Activated T-cell treated with anti-CD3 and anti-CD28 coated beads, Interleukin-2, amount 50 U/mL, for 48 hours (primary cell): Measurements from ENCODE around the gene IFNL3.
"Not testable (repeated sequence)": the region's sequence is repeated elsewhere in the genome, so short reads cannot be mapped to it uniquely, and the experiment has no call there.

Experiments
- DNase-seq, 2 experiments: peaks; one replicate each; pipeline ENCODE4 v3.0.0-alpha.2; 2020

Gene IFNL3

DNA sequence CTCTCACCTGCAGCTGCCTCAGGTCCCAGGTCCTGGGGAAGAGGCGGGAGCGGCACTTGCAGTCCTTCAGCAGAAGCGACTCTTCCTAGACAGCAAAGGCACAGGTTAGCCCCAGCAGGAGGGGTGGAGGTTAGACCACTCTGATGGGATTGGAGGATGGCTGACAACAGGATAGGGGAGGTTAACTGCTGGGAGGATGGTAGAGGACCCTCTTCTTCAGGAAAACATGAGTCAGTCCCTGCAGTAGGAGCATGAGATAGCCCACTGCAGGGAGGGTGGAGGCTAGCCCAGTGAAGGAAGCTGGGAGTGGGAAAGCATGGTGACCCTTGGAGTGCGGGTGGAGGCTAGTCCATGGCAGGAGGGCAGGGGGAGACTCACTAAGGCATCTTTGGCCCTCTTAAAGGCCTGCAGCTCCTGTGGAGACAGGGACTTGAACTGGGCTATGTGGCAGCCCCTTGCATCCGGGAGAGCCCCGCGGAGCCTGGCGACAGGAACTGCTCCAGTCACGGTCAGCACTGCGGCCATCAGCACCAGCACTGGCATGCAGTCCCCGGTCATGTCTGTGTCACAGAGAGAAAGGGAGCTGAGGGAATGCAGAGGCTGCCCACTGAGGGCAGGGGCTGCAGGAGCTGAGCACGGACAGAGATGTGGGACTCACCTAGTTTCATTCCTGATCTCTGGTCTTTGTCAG lies at the start of gene IFNL3:
Gene IFNL3, minus strand, starts transcription at position 597 of the 691 bp plus-strand sequence. Its CDS starts 39 bp downstream, at position 558.
- DNase-seq: not testable (repeated sequence)

DNA sequence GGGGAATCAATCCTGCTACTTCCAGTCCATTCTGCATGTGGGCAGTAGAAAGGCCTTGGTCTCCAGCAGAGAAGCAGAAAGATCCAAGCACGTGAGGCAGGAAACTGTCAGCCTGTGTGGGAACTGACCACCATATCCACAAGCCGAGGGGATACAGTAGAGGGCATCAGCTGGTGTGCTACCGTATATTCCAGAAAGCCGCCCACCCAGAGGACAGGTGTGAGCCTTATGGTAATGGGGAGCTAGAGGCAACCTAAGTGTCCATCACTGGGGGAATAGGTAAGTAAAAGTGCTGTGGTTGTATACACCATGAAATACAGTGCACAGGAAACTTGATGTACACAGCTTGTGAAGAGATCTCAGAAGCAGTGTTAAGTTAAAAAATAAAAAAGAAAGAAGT lies 48.6 kb upstream of the IFNL3 start:
- DNase-seq: no peak

DNA sequence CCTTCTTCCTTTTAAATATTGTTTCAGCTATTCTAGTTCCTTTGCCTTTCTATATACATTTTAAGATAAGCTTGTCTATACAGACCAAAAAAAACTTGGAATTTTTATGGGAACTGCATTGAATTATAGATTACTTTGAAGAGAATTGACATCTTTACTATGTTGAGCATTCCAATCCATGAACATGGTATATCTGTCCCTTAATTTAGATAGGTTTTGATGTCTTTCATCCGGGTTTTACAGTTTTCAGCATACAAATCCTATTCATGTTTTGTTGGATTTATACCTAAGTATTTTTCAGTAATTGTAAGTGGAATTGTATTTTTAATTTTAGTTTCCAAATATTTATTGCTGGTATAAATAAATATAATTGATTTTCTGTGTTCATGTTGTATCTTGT lies 39.2 kb upstream of the IFNL3 start:
- DNase-seq: no peak

DNA sequence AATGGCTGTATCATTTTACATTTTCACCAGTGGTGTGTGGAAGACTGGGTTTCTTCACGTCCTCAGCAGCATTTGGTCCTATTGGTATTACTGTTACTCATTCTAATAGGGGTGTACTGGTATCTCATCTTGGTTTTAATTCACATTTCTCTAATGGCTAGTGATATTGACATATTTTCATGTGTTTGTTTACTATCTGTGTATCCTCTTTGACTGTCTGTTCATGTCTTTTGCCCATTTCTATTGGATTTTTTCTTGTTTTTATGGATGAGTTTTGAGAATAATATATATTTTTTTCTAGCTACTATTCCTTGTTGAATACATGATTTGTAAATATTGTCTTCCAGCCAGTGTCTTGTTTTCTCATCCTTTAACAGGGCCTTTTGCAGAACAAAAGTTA lies 37.2 kb upstream of the IFNL3 start:
- no peak for DNase-seq

DNA sequence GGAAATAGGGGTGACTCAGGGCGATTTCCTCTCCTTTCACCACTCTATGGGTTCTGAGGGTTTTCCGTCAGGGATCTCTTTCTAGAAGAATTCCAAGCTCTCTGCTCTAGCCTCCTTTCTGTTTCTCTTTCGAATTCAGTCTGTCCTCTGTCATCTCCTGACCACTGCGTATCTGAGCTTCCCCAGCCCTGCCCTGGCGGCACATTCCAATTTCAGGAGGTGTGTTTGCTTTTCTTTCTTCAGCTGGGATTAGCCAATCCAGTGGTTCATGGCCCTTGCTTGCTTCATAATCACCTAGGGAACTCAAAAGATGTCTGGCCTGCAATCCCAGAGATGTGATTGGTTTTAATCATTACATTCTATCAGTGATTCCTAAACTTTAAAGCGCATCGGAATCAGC lies 32.8 kb upstream of the IFNL3 start:
- no peak for DNase-seq

DNA sequence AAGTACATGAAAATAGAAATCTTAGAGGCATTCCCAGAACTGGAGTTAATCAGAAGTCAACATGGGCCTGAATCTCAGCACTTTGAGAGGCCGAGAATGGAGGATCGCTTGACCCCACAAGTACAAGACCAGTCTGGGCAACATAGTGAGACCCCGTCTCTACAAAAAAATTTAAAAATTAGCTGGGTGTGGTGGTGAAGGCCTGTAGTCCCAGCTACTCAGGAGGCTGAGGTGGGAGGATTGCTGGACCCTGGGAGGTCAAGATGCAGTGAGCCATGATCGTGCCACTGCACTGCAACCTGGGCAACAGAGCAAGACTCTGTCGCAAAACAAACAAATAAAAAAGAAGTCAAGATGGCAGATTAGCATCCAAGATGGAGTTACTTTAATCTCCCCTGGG lies 31.9 kb upstream of the IFNL3 start:
- DNase-seq: no peak

DNA sequence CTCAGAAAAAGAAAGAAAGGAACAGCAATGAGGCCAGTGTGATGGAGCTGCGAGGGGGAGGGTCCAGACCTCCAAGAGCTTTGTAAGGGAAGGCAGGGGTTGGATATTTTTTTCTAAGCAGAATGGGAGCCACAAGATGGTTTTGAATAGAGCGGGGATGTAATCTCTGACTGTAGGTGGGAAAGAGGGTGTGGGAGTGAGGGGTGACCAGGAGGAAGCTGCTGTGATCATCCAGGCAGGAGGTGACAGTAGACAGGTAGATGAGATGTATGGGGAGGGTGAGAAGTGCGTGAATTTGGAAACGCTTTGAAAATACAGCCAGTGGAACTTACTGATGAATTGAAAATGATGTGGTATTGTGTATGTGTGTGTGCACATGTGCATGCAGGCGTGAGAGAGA lies 30.8 kb upstream of the IFNL3 start:
- no peak for DNase-seq

DNA sequence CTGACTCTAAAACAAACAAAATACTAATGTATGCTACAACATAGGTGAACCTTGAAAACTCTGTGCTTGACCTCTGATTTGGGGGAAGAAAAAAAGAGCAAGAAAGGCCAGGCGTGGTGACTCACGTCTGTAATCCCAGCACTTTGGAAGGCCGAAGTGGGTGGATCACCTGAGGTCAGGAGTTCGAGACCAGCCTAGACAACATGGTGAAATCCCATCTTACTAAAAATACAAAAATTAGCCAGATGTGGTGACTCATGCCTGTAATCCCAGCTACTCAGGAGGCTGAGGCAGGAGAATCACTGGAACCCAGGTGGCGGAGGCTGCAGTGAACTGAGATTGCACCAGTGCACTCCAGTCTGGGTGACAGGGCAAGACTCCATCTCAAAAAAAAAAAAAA lies 29.1 kb upstream of the IFNL3 start:
- DNase-seq: not testable (repeated sequence)

DNA sequence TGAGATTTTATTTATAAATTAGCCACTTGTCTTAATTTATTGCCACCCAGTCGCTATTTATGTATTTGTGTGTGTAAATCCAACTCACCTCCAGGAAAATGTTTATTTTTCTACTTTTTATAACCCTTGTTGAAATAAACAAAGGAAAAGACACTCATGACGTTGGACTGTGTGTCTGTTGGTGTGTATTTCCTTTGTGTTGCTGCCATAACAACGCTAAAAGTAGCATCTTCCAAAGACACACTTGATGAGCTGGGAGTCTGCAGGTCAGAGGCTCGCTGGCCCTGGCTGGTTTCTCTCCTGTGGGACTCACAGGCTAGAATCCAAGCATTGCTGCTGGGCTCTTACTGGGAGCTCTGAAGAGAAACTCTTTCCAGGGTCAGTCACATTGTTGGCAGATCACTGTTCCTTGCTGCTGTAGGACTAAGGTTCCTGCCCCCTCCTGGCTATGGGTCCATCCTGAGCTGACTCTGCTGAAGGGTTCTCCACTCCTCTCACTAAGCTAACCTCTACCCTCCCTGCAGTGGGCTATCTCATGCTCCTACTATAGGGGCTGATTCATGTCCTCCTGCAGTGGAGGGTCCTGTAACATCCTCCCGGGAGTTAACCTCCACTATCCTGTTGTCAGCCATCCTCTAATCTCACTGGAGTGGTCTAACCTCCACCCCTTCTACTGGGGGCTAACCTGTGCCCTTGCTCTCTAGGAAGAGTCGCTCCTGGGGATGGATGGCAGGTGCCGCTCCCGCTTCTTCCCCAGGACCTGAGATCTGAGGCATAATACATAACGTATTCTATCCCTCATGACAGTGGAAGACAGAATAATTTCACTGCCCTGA lies 25.4 kb upstream of the IFNL3 start:
- DNase-seq: no peak

DNA sequence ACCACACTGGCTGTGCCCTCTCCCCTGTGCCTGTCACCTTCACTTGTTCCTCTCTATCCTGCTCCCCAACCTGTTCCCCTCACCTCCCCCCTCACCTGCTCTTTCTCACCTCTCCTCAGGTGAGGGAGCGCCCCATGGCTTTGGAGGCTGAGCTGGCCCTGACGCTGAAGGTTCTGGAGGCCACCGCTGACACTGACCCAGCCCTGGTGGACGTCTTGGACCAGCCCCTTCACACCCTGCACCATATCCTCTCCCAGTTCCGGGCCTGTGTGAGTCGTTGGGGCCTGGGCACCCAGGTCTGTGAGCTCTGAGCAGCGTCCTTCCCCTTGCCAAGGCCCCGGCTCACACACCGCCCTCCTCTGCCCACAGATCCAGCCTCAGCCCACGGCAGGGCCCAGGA lies 24.6 kb upstream of the IFNL3 start:
- not testable (repeated sequence) for DNase-seq

DNA sequence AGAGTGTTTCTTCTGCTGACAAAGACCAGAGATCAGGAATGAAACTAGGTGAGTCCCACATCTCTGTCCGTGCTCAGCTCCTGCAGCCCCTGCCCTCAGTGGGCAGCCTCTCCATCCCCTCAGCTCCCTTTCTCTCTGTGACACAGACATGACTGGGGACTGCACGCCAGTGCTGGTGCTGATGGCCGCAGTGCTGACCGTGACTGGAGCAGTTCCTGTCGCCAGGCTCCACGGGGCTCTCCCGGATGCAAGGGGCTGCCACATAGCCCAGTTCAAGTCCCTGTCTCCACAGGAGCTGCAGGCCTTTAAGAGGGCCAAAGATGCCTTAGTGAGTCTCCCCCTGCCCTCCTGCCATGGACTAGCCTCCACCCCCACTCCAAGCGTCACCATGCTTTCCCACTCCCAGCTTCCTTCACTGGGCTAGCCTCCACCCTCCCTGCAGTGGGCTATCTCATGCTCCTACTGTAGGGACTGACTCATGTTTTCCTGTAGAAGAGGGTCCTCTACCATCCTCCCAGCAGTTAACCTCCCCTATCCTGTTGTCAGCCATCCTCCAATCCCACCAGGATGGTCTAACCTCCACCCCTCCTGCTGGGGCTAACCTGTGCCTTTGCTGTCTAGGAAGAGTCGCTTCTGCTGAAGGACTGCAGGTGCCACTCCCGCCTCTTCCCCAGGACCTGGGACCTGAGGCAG lies 23.9 kb upstream of the IFNL3 start:
- DNase-seq: not testable (repeated sequence)

DNA sequence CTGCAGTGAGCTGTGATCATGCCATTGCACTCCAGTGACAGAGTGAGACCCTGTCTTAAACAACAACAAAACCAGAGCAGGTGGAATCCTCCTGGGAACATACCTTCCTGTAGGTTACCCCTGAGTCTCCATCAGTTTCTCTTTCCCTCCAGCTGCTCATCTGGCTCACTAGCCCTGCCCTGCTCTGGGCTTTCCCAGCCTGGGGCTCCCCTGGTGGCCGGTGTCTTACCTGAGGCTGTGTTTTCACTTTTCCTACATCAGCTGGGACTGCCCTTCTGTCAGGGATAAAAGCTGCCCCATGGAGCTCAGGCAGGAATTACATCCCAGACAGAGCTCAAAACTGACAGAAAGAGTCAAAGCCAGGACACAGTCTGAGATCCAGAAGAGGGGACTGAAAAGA lies 23.3 kb upstream of the IFNL3 start, which contains the start of gene IFNL2:
Gene IFNL2, plus strand, starts transcription at position 312 of the 400 bp plus-strand sequence. CDS start 173 bp downstream, outside the sequence.
- not testable (repeated sequence) for DNase-seq

DNA sequence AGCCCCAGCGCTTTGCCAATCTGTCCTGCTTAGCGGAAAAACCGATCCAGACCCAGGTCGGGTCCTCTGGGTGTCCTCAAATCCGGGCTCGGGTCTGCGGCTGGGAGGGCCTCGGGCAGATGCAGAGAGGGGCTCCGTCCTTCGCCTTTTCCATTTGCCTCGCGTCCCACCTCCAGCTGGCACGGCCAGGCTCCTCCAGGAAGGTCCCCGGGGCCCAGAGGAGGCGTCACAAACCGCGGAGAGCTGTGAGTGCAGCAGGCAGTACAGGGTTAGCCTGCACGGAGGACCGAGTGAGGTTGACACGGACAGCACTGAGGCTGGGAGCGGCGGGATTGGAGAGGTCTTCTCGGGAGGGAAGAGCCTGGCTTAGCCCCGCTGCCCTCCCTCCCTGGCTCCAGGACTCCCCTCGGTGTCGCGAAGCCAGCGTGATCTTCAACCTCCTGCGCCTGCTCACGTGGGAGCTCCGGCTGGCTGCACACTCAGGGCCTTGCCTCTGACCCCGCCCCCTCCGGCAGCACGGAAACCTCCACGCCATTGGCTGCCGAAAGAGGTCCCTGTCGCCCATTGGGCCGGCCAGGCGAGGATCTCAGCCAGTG lies 20.6 kb upstream of the IFNL3 start:
- peak; percentile 24 to 31 for DNase-seq

DNA sequence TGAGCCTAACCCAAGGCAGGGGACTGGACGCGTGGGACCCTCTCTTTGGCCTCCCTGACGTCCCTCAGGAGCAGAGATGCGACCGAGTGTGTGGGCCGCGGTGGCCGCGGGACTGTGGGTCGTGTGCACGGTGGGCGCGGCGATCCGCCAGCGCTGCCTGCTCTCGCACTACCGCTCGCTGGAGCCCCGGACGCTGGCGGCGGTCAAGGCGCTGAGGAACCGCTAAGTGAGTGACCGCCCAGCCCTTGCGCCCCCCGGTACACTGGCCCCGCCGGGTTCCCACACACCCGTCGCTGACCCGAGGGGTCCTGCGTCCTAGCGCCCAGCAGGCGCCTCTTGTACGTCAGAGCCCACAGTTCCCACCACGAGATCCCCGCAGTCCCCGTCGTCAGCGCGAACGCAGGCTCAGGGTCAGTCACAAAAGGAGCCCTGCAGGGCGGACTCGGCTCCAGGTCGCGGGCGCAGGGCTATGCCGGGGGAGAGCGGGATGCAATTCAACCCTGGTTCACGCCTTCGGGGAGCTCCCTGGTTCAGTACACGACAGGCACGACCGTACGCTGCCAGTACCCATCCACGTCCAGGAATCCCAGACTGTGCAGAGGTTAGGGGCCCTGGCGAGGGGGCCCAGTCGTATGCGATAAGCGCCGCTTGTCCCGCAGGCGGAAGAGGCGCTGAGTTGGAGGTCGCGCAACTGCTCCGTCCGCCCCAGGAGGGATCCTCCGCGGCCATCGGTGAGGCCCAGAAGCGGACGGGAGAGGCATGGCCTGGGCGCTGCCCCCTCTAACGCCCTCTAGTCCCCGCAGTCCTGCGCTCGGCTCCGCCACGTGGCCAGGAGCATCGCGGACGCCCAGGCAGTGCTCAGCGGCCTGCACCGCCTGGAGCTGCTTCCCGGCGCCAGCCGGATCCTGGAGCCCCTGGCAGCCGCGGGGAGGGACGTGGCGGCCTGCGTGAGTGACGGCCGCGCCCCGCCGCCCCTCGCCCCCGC lies 19.8 kb upstream of the IFNL3 start:
- DNase-seq: peak in 1 of 2 experiments; percentile 28

DNA sequence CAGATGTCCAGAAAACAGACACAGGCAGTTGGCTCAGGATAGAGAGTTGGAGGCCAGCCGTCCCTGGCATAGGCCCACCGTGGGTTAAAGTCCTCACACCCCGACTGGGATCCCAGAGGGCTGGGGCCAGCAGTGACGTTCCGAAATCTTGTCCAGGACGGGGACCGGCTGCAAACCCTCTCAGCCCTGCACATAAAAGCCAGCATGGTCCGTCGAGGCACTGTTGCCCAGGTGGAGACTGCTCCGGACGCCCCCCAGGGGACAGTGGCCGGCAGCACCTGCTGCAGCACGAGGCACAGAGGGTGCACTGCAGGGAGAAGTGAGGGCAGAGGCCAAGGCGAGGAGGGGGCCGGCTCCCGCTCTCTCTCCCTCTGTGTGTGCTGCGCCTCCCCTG lies 19.1 kb upstream of the IFNL3 start:
- no peak for DNase-seq

DNA sequence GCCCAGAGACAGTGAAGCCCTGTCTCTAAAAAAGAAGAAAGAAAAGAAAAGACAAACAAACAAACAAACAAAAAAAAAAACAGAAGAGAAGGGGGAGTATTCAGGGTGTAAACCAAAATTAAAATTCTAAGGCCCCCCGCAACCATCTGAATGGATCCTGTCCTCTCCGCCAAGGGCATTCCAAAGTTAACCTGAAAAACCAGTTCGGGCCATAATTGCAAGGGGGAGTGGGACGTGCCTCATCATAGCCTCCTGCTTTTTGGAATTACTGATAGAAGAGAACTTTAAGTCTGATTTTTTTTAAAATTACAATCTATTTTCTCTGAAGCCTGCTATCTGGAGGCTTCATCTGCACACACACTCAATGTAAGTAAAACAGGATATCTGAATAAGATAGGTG lies 17.7 kb upstream of the IFNL3 start:
- DNase-seq: no peak

DNA sequence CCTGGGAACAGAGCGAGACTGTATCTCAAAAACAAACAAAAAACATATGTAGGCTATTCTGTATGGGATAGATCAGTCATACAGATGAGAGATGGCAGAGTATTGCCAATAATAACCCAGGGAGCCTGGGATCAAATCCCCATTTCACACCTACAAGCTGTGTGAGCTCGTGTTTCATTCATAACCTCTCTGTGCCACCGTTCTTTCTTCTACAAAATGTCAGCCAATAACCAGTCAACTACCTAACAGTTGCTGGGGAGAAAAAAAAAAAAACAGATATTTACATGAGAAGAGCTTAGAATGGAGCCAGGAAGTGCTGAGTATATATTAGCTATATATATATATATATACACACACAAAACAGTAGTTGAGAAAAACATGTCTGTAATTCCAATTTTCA lies 16.9 kb upstream of the IFNL3 start:
- no peak for DNase-seq

DNA sequence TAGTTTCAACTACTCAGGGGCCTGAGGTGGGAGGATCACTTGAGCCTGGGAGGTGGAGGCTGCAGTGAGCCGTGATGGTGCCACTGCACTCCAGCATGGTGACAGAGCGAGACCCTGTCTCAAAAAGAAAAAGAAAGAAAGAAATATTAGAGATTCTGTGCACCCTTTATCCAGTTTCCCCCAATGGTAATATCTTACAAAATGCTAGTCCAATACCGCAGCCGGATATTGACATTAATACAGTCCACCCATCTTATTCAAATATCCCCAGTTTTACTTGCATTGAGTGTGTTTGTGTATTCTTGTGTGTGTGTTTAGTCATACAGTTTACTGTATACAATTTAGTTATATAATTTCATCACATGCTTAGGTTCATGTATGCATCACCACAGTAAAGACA lies 12.4 kb upstream of the IFNL3 start:
- no peak for DNase-seq

DNA sequence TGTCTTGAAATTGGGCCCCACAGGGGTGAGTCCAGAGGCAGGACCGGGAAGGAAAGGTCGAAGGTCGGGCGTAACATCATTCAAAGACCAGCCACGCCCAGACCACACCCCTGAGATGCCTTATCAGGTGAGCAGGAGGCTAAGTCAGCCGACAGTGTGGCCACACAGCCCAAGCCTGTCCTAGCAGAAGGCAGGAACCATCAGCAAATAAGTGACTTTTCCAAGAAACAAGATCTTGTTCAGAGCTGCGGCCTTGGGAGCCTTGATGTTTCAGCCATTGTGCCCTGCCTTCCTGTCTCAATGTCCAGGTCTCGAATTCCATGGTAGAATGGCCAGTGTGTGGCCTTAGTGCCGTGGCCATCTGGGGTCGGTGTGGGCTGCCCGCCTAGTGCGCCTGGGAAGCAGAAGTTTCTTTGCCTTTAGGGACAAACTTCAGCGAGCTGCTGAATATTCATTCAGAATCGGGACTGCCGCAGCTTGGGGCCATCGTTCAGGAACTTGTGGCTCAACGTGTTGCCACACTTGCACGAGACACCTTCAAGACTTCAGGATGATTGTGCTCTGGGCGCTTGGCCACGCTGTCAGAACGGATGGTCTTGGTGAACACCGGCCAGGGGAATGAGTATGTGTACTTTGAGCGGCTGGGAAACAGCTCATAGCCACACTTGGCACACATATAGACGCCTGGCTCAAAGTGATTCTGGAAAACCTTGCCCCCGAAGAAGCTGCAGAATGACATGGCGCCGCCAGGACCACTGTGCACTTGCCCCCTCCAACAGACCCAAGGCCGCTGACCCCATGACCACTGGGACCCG lies 9.9 kb upstream of the IFNL3 start:
- DNase-seq: no peak

DNA sequence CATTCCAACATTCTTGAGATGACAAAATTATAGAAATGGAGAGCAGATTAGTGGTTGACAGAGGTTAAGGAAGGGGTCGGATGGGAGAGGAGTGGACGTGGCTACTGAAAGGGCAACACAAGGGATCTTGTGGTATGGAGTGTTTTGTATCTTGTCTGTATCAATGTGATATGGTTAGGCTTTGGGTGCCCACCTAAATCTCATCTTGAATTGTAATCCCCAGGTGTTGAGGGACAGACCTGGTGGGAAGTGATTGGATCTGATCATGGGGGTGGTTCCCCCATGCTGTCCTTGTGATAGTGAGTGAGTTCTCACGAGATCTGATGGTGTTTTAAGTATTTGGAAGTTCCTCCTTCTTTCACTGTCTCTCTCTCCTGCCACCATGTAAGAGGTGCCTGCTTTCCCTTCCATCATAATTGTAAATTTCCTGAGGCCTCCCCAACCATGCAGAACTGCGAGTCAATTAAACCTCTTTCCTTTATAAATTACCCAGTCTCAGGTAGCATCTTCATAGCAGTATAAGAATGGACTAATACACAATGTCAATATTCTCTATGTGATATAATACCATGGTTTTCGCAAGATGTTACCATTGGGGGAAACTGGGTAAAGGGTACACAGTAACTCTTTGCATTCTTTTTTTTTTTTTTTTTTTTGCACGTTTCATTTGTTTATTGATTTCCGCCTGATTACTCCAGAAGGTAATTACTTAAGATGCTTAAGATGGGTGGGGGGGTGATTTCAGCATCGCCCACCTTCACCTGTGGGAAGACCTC lies 8.8 kb upstream of the IFNL3 start:
- DNase-seq: no peak
